ENCODE data around the gene SFMBT2.

The SFMBT2 gene

DNA sequence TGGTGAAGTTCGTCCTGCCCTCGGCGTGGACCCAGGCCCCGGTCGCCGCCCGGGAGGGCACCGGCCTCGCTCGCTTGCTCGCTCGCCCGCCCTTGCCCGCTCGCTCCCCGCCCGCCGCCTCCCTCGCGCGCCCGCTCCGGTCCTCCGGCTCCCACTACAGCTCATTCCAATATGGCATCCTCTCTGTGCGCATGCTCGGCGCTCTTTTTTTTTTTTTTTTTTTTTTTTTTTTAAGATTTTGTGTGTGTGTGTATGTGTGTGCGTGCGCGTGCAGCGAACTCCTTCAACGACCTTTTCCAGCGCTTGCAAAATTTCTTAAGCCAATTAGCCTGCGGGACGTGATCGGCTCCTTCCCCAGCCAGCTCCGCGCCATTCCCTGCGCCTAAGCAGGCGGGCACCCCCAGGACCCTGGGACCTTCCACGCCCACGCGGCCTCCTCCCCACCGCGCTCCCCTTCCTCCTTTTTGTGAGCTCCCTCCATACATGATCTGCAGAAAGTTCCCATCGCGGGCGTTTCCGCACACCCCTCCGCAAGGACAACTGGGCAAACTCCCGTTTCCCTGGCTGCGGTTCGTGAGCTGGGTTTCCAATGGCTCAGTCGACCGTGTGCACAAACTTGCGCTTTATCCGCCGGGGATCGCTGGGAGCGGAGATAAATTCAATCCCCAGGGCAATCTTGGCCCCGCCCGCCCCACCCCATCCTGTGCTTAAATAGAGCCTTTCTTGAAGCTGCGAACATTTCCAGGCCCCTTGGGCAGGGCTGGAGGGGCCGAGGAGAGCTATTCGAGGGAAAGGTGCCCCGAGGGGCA, at the start of gene SFMBT2:
TSS of gene SFMBT2 (minus strand) at position 173 of the 809 bp plus-strand sequence. CDS start 29,136 bp downstream, outside the sequence.
- no peak for DNase-seq (ENCODE audit: low read depth)

DNA sequence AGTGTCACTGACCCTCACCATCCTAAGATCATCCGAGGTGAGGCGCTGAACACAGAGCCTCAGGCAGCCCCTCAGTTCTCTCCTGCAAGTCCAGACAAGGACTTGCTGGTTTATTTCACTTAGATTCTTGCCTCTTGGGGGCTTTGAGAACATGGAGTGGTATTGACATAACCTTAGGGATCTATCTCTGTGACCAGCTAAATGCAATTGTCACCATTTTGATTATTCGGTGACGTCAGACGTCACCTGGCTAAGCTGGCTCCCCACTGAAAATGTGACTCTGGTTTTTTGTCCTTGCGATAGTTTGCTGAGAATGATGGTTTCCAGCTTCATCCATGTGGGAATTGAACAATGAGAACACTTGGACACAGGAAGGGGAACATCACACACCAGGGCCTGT, 49.2 kb upstream of the SFMBT2 start:
- DNase-seq (ENCODE audit: low read depth), result no peak

DNA sequence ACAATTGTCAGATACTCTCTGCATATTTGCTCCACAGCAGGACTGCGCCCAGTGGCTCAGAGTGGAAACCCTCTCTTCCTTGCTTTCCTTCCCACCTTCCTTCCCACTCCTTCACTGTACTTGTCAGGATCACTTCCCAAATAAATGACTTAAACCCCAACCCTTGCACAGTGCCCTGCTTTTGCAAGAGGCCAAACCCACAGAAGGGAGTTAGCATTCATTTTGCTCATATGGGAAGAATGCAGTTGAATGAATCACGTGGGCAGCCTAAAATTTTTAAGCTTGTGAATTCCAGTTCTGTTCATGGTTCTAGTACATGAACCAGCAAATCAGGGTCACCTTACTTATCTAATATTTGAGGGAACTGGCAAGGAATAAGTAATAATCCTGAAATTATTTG, 47.7 kb upstream of the SFMBT2 start:
- no peak for DNase-seq (ENCODE audit: low read depth)

- no peak for DNase-seq (ENCODE audit: low read depth)
Measured at GRCh38 chr10:7457478-7458316, 46.9 kb upstream of the SFMBT2 start.

GRCh38 chr10:7449063-7449695, 38.3 kb upstream of the SFMBT2 start:
- no peak for DNase-seq (ENCODE audit: low read depth)

DNA sequence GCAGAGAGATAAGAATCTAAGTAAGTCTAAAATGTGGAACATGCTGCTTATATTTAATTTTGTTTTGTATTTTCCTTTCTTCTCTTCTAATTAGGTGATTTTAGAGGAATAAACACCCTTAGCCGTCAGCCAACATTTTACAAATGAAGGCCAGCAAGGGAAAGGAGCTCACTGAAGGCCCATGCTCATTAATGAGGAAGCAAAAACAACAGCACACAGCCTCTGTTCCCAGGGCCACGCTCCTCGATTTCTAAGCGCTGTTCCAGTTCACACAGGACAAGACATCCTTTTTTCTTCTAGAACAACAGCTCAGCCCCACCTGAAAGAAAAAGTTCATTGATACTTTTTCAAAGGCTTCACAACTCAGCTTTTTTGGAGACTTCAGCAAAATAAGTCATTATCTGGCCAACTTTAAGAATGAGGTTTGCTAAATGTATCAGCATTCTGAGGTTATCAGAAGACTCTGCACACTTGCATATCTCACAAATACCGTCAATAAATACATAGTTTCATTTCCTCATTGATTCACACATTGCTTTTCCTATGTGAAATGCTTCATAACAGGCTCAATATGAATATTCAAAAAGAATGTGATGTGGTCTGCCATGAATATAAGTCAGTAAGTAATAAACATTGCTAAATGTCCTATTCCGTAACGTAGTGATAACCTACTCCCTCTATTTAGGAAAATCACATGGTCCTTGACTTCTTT, 34.8 kb upstream of the SFMBT2 start:
- DNase-seq (ENCODE audit: low read depth), result no peak

- DNase-seq (ENCODE audit: low read depth), result no peak
Measured at GRCh38 chr10:7444551-7445121, 33.8 kb upstream of the SFMBT2 start.

GRCh38 chr10:7443036-7443435, 32.2 kb upstream of the SFMBT2 start:
- no peak for DNase-seq (ENCODE audit: low read depth)

GRCh38 chr10:7441403-7442147, 30.7 kb upstream of the SFMBT2 start:
- DNase-seq (ENCODE audit: low read depth), result no peak

GRCh38 chr10:7439696-7440095, 28.9 kb upstream of the SFMBT2 start:
- no peak for DNase-seq (ENCODE audit: low read depth)

DNA sequence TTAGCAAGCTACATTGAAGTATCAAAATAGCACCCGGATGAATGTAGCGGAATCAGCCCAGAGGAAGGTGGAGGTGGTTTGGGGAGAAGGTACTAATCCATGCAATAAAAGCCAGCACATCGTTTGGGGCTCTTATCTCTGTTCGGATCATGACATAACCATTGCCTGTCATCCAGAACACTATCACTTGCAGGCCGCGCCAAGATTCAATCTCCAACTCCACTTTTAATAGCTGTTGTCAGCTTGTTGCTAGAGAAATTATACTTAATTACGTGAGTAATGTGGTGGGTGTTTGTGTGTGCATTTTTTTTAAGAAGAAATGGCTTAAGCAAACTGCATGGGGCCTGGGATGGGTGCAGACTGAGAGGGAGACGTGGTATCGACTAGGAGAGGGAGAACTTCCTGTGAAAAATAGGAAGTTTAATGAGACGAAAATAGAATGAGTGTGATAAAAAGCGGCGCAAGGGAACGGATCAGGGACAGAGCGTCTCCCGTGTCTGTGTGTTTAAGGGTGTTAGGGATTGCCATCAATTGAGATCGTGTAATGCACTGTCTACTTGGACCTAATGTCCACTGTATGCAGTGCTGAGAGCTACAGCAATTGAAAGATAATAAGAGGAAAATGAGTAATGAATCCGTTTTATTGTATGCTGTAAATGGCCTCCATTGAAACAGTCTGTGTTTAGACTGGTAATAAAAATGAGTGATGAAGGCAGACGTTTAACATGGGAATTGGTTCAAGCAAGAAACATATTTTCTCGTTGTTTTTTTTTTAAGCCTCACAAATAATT, 27.6 kb upstream of the SFMBT2 start:
- DNase-seq (ENCODE audit: low read depth), result no peak

GRCh38 chr10:7436490-7437100, 25.8 kb upstream of the SFMBT2 start:
- no peak for DNase-seq (ENCODE audit: low read depth)

DNA sequence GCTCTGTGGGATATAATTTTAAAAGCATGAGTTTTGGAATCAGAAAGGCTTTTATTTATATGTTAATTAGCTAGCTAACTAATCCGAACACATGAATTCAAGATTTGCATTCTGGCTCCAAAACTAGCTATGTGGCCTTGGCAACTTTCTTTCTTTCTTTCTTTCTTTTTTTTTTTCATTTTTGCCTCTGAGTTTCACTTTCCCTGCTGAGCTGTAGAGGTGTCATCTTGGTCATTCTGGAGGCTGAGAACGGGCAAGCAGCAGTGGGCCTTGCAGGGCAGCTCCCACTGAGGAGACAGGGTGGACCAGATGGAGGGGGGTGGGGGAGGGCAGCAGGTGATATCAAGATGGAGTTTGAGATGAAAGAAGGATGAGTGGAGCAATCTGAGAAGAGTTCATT, 24.8 kb upstream of the SFMBT2 start:
- DNase-seq (ENCODE audit: low read depth), result no peak

GRCh38 chr10:7434378-7434777, 23.5 kb upstream of the SFMBT2 start:
- no peak for DNase-seq (ENCODE audit: low read depth)

- DNase-seq (ENCODE audit: low read depth), result no peak
Measured at GRCh38 chr10:7433861-7434260, 23.0 kb upstream of the SFMBT2 start.

- DNase-seq (ENCODE audit: low read depth), result no peak
Measured at GRCh38 chr10:7432884-7433726, 22.3 kb upstream of the SFMBT2 start.

DNA sequence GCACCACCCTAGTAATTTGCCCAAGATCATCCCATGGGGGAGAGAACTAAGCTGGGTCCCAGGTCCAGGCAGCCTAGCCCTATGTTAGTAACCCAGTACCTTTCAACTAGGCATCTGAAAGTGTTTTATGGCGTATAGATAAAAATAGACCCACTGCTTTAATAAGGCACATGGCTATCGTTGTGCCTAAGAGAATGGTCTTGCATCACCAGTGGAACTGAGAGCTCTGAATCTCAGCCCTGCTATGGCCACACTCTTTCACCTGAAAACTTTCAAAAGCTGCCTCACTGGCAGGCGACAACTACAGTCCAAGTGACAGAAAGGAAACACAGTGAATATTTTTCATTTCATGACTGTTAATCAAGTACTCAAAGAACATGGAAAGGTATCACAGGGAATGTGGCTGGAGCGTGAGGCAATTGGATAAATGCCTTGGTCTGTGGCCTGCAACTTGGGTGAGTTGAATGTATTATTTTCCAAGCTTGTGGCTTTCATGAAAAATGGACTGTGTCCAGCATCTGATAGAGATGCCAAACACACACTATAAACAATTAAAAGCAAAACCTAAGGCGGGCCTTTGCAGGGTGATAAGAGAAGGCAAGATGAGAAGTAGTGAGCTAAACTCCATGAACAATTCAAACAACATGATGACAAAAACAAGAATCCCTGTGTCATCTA, 18.0 kb upstream of the SFMBT2 start:
- no peak for DNase-seq (ENCODE audit: low read depth)

DNA sequence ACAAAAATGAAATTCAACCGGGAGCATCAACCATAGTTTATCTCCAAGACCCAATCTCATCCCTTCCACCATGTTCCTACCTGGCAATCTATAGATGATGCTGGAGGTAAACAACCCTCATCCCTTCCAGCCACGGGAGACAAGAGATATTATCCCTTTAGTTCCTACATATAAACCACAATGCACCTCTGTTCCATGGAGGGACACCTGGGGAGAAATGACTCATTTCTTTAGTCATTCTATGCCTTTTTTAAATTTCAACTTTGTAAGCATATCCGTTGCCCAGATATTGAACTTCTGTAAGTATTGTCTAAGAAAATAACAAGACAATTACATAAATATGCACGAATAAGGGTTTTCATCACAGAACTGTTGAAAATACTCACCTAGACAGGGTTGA, 15.5 kb upstream of the SFMBT2 start:
- no peak for DNase-seq (ENCODE audit: low read depth)

All from stimulated activated CD4-positive, alpha-beta T cell treated with anti-CD3 and anti-CD28 coated beads, Interleukin-2, amount 100 ng/mL, for 4 hours (primary cell).